Osteocyte (in vitro differentiated cells): Measurements from ENCODE around the gene LRRC56. TPM values are rescaled to one million over a fixed set of nuclear protein-coding genes. Genes with fewer than 3 reads are reported as not detected.

Source experiments
- DNase-seq: peaks from one replicate; pipeline ENCODE4 v3.0.0; 2021; ENCODE audit warnings: mixed read lengths; ENCODE audit not compliant: unreplicated experiment; ENCODE audit errors: extremely low spot score
- H3K27ac Mint-ChIP-seq: one replicate; pipeline ENCODE4 v1.8.0; 2021; ENCODE audit warnings: mild to moderate bottlenecking, mixed read lengths; ENCODE audit not compliant: unreplicated experiment
- H3K27me3 Mint-ChIP-seq: one replicate; pipeline ENCODE4 v1.8.0; 2021; ENCODE audit warnings: mixed read lengths; ENCODE audit not compliant: unreplicated experiment
- H3K36me3 Mint-ChIP-seq: one replicate; pipeline ENCODE4 v1.8.0; 2021; ENCODE audit warnings: mixed read lengths; ENCODE audit not compliant: unreplicated experiment
- H3K4me1 Mint-ChIP-seq: one replicate; pipeline ENCODE4 v1.8.0; 2021; ENCODE audit warnings: mixed read lengths; ENCODE audit not compliant: unreplicated experiment
- H3K4me3 Mint-ChIP-seq: one replicate; pipeline ENCODE4 v1.8.0; 2021; ENCODE audit warnings: mild to moderate bottlenecking, moderate library complexity, mixed read lengths; ENCODE audit not compliant: unreplicated experiment
- H3K9me3 Mint-ChIP-seq: one replicate; pipeline ENCODE4 v1.8.0; 2021; ENCODE audit warnings: mixed read lengths; ENCODE audit not compliant: unreplicated experiment
- total RNA-seq: library from RNA; stranded (reverse); gene quantifications from 2 replicates; pipeline ENCODE4 v1.2.1, GENCODE V29; 2021
- TF ChIP-seq, protein P1 (sequence below): fragments of 200-600 bp; sonication (generic); IDR thresholded peaks from 2 replicates; pipeline ENCODE4 v1.5.0; 2021; ENCODE audit warnings: antibody characterized with exemption, mild to moderate bottlenecking, moderate library complexity

The LRRC56 gene
- total RNA-seq, 1 donor from 2014 or later: 3.7 TPM

DNA sequence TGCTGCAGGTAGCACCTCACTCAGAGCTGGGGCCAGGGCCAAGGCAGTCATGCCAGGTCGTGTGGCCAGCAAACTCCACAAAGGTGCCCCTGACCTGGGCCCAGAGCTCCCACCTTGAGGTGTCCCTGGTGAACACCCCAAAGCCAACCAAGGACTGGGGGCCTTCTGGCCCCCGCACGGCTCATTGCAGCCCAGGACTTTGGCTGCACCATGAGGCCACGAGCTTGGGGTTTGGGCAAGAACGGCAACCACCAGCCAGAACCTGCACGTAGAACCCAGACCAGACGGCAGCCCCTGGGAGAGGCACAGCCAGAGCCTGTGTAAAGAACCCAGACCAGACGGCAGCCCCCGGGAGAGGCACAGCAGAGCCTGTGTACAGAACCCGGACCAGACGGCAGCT lies 7.8 kb downstream of the LRRC56 start:
- no peaks in the 10 kb centered on the region for H3K36me3 Mint-ChIP-seq
- DNase-seq: no peak
- H3K9me3 Mint-ChIP-seq: no peaks in the 10 kb centered on the region
- H3K27me3 Mint-ChIP-seq: no peaks in the 10 kb centered on the region
- no peak overlapping the region for H3K27ac Mint-ChIP-seq
- H3K4me3 Mint-ChIP-seq: no peak overlapping the region
- no peaks in the 10 kb centered on the region for H3K4me1 Mint-ChIP-seq
- TF ChIP-seq, protein P1, sequence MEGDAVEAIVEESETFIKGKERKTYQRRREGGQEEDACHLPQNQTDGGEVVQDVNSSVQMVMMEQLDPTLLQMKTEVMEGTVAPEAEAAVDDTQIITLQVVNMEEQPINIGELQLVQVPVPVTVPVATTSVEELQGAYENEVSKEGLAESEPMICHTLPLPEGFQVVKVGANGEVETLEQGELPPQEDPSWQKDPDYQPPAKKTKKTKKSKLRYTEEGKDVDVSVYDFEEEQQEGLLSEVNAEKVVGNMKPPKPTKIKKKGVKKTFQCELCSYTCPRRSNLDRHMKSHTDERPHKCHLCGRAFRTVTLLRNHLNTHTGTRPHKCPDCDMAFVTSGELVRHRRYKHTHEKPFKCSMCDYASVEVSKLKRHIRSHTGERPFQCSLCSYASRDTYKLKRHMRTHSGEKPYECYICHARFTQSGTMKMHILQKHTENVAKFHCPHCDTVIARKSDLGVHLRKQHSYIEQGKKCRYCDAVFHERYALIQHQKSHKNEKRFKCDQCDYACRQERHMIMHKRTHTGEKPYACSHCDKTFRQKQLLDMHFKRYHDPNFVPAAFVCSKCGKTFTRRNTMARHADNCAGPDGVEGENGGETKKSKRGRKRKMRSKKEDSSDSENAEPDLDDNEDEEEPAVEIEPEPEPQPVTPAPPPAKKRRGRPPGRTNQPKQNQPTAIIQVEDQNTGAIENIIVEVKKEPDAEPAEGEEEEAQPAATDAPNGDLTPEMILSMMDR: no peak

- Mint-ChIP-seq H3K4me1 (no peaks in the 10 kb centered on the region), H3K4me3 (no peak overlapping the region), H3K36me3 (no peaks in the 10 kb centered on the region), H3K27ac (no peak overlapping the region), H3K9me3 (no peaks in the 10 kb centered on the region), H3K27me3 (peaks cover 2% of the 10 kb centered on the region)
- DNase-seq: no peak
- TF ChIP-seq, protein P1: no peak
Observed at GRCh38 chr11:548700-549603, 11.6 kb downstream of the LRRC56 start.

DNA sequence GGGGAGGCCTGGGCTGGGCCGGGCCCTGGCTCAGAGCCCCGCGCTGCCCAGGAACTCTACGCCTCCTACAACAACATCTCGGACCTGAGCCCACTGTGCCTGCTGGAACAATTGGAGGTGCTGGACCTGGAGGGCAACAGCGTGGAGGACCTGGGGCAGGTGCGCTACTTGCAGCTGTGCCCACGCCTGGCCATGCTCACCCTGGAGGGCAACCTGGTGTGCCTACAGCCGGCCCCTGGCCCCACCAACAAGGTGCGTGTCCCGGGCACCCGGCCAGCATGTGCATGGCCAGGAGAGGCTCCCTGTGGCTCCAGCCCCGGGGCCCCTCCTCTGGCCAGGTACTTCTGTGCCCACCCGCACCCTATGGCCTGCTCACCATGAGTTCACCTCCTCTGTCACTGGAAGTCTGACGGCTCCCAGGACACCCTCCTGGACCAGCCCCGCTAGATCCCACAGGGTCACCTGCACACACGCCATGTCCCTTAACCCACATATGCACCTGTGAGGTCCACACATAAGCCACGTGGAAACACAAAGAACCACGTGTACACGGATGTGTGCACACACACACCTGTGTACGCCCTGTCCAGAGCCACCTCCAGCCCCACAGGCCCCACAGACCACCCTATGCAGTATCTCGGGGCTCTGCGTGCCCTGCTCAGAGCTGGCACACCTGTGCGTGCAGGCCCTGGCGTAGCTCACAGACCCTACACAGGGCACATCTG lies 12.9 kb downstream of the LRRC56 start:
- H3K9me3 Mint-ChIP-seq: no peaks in the 10 kb centered on the region
- TF ChIP-seq, protein P1: no peak
- no peaks in the 10 kb centered on the region for H3K4me1 Mint-ChIP-seq
- H3K27ac Mint-ChIP-seq: no peak overlapping the region
- no peaks in the 10 kb centered on the region for H3K36me3 Mint-ChIP-seq
- no peak overlapping the region for H3K4me3 Mint-ChIP-seq
- peaks cover 2% of the 10 kb centered on the region for H3K27me3 Mint-ChIP-seq
- no peak for DNase-seq

- Mint-ChIP-seq H3K4me1 (no peaks in the 10 kb centered on the region), H3K27me3 (peaks cover 2% of the 10 kb centered on the region), H3K36me3 (no peaks in the 10 kb centered on the region), H3K9me3 (no peaks in the 10 kb centered on the region), H3K4me3 (no peak overlapping the region), H3K27ac (no peak overlapping the region)
- DNase-seq: no peak
- TF ChIP-seq, protein P1: no peak
Observed at GRCh38 chr11:550746-551085, 13.4 kb downstream of the LRRC56 start.

DNA sequence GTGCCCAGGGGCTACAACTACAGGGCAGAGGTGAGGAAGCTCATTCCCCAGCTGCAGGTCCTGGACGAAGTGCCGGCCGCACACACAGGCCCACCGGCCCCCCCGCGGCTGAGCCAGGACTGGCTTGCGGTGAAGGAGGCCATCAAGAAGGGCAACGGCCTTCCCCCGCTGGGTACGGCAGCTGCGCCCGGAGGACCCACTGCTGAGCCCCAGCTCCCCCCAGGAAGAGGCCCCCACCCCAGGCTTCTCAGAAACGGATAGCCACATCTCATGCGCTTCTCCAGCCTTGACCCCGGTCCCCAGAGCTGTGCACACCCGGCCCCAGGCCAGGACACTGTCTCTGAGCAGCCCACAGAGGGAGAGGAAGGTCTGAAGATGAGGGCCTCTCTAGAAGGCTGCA lies 13.8 kb downstream of the LRRC56 start:
- TF ChIP-seq, protein P1: no peak
- no peaks in the 10 kb centered on the region for H3K4me1 Mint-ChIP-seq
- H3K9me3 Mint-ChIP-seq: no peaks in the 10 kb centered on the region
- H3K36me3 Mint-ChIP-seq: no peaks in the 10 kb centered on the region
- no peak overlapping the region for H3K27ac Mint-ChIP-seq
- no peak for DNase-seq
- peaks cover 2% of the 10 kb centered on the region for H3K27me3 Mint-ChIP-seq
- H3K4me3 Mint-ChIP-seq: no peak overlapping the region
